Measurements from ENCODE around the gene DNAJC4. TPM values are rescaled to one million over a fixed set of nuclear protein-coding genes. Genes with fewer than 3 reads are reported as not detected.
A peak's percentile ranks its signal among the peaks of the same experiment; 100 is the strongest.

Gene DNAJC4
- total and polyA plus RNA-seq, 9 of the 15 experiments (the other 6 are each of a cell fraction or from before 2014, with no cell fraction given) = 4.0 to 32.6 (median 19.9) TPM

- no peak for TF ChIP-seq YY1 (IDR thresholded peaks at IDR 0.05; ENCODE audit: borderline replicate concordance in 1 of 3, control insufficient read depth in 1 of 3, extremely low read depth in 1 of 3, insufficient read depth in 3 of 3, insufficient read length in 1 of 3, insufficient replicate concordance in 2 of 3, low read depth in 1 of 3, low read length in 2 of 3)
- TF ChIP-seq PPARD (CRISPR knock-in tag; IDR thresholded peaks at IDR 0.05) = no peak
- no peak for TF ChIP-seq CBFA2T2 (conservative IDR thresholded peaks at IDR 0.05)
- TF ChIP-seq THRA (IDR thresholded peaks at IDR 0.05) = no peak
- no peak for TF ChIP-seq ZNF282 (CRISPR knock-in tag; IDR thresholded peaks at IDR 0.05)
- TF ChIP-seq TARDBP (IDR thresholded peaks at IDR 0.05) = no peak
- no peak for TF ChIP-seq SP2 (IDR thresholded peaks at IDR 0.05; ENCODE audit: extremely low read depth, low read depth, low read length, poor library complexity, severe bottlenecking)
- no peak for TF ChIP-seq RBM34 (IDR thresholded peaks at IDR 0.05; ENCODE audit: borderline replicate concordance, insufficient read depth, low read length)
- no peak for TF ChIP-seq ETV1 (tag; conservative IDR thresholded peaks at IDR 0.05; ENCODE audit: low read depth)
- TF ChIP-seq CREB5 (CRISPR knock-in tag; IDR thresholded peaks at IDR 0.05) = no peak
- TF ChIP-seq TGIF2 (CRISPR knock-in tag; IDR thresholded peaks at IDR 0.05) = no peak
- TF ChIP-seq, protein P1, sequence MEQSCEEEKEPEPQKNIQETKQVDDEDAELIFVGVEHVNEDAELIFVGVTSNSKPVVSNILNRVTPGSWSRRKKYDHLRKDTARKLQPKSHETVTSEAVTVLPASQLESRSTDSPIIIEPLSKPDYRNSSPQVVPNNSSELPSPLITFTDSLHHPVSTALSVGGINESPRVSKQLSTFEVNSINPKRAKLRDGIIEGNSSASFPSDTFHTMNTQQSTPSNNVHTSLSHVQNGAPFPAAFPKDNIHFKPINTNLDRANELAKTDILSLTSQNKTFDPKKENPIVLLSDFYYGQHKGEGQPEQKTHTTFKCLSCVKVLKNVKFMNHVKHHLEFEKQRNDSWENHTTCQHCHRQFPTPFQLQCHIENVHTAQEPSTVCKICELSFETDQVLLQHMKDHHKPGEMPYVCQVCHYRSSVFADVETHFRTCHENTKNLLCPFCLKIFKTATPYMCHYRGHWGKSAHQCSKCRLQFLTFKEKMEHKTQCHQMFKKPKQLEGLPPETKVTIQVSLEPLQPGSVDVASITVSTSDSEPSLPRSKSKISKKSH (CRISPR knock-in tag; IDR thresholded peaks at IDR 0.05) = no peak
- TF ChIP-seq SMAD2 (IDR thresholded peaks at IDR 0.05; ENCODE audit: low read depth, low read length) = no peak
- no peak for TF ChIP-seq MBD2 (IDR thresholded peaks at IDR 0.05; ENCODE audit: borderline replicate concordance, low read depth)
- TF ChIP-seq ZNF41 (CRISPR knock-in tag; conservative IDR thresholded peaks at IDR 0.05) = no peak
- TF ChIP-seq FOS (IDR thresholded peaks at IDR 0.05; ENCODE audit: extremely low read depth, insufficient read length) = no peak
- TF ChIP-seq NRF1 (conservative IDR thresholded peaks at IDR 0.05 in 1 of 2, IDR thresholded peaks at IDR 0.05 in 1 of 2) = no peak
- TF ChIP-seq, protein P2, sequence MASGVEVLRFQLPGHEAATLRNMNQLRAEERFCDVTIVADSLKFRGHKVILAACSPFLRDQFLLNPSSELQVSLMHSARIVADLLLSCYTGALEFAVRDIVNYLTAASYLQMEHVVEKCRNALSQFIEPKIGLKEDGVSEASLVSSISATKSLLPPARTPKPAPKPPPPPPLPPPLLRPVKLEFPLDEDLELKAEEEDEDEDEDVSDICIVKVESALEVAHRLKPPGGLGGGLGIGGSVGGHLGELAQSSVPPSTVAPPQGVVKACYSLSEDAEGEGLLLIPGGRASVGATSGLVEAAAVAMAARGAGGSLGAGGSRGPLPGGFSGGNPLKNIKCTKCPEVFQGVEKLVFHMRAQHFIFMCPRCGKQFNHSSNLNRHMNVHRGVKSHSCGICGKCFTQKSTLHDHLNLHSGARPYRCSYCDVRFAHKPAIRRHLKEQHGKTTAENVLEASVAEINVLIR (CRISPR knock-in tag; IDR thresholded peaks at IDR 0.05) = no peak
- no peak for TF ChIP-seq ZNF551 (CRISPR knock-in tag; IDR thresholded peaks at IDR 0.05)
- no peak for TF ChIP-seq MBD1 (CRISPR knock-in tag; IDR thresholded peaks at IDR 0.05)
- peak; percentile 99 for TF ChIP-seq NFIC (IDR thresholded peaks at IDR 0.05)
- TF ChIP-seq TEAD4 (IDR thresholded peaks at IDR 0.05; ENCODE audit: low read length) = peak; percentile 35
- TF ChIP-seq TEAD4 (CRISPR knock-in tag; IDR thresholded peaks at IDR 0.05; ENCODE audit: borderline replicate concordance) = no peak
Measured at GRCh38 chr11:64204464-64204989, 25.8 kb upstream of the DNAJC4 start (continued).
